Coronary artery (tissue), 2 donors: ENCODE data around the gene PROCA1.
"Not testable (repeated sequence)": the region's sequence is repeated elsewhere in the genome, so short reads cannot be mapped to it uniquely, and the experiment has no call there.

Experiments
- DNase-seq: peaks from one replicate; pipeline ENCODE4 v3.0.0-alpha.2; 2017; ENCODE audit warnings: low spot score
- H3K27ac ChIP-seq, 2 donors: fragments of 200-600 bp; sonication (generic); one replicate each; pipeline ENCODE4 v1.5.1; 2016 to 2019
- H3K4me3 ChIP-seq: fragments of 200-600 bp; sonication (generic); 2 replicates; pipeline ENCODE4 v1.5.1; 2016; ENCODE audit warnings: mild to moderate bottlenecking, moderate library complexity
- CTCF ChIP-seq: fragments of 200-600 bp; sonication (generic); IDR thresholded peaks from one replicate; pipeline ENCODE4 v1.5.1; 2019; ENCODE audit warnings: antibody characterized with exemption

PROCA1 gene

GRCh38 chr17:28741358-28742349 lies 30.0 kb upstream of the PROCA1 start:
- no peak for TF ChIP-seq CTCF
- H3K27ac ChIP-seq: no peak overlapping the region
- H3K4me3 ChIP-seq: no peak overlapping the region
- no peak for DNase-seq

DNA sequence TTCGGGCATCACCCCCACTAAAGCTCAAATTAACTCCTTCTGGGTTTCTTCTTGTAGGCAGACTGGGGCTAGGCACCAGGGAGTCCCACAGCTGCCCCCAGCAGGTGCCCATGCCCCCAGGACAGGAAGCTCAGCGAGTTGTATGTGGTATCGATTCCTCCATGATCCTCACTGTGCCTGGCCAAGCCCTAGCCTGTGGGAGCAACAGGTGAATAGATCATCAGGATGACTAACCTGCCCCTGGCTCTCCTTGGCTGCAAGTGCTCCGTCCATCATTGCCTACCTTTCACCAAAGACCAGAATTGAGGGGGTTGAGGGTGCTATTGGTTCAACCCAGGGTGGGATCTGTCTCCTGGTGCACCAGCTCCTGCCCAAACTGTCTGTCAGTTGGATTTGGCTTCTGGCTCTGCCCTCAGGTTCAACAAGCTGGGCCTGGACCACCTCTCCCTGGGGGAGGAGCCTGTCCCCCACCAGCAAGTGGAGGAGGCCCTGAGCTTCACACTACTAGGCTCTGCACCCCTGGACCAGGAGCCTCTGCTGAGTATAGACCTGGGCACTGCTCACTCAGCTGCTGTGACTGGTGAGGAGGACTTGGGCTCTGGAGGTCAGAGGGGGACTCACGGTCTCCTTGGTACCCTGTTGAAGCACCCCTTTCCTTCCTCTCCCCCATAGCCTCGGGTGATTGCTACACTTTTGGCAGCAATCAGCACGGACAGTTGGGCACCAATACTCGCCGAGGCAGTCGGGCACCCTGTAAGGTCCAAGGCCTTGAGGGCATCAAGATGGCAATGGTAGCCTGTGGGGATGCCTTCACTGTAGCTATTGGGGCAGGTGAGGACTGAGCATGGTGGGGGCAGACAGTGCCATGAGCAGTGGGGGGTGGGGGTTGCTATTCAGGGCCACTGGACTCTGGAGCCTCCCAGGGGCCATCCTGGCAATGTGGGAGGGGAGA lies 29.0 kb upstream of the PROCA1 start:
- no peak overlapping the region for H3K27ac ChIP-seq
- TF ChIP-seq CTCF: no peak
- H3K4me3 ChIP-seq: no peak overlapping the region
- no peak for DNase-seq

DNA sequence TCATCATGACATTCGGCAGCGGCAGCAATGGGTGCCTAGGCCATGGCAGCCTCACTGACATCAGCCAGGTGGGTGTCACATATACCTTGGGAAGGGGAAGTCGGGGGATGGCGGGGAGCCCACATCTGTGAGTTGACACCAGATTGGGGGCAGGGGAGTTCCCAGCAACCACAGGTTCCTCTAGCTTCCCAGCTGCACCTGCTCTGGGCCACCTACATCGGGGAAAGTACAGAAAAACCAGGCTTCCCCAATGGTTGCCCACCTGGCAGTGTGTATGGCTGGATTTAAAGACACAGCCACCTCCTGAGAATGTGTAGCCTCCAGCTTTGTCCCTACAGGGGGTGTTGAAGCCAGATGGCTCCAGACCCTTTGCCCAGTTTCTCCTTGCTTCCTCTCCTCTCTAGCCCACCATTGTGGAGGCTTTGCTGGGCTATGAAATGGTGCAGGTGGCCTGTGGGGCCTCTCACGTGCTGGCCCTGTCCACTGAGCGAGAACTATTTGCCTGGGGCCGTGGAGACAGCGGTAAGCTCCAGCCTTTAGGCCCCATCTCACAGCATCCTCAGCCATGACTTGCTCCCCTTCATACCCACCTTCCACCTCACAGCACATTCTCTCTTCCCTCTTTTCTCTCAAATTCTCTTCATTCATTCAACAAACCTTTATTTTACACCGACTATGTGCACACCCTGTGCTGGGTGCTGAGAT lies 27.1 kb upstream of the PROCA1 start:
- no peak overlapping the region for H3K27ac ChIP-seq
- no peak for TF ChIP-seq CTCF

GRCh38 chr17:28737770-28738679 lies 26.3 kb upstream of the PROCA1 start:
- Histone ChIP-seq H3K27ac (no peak overlapping the region), H3K4me3 (no peak overlapping the region)
- no peak for DNase-seq
- TF ChIP-seq CTCF: no peak

More for the DNA sequence above, 27.1 kb upstream of the PROCA1 start:
- no peak overlapping the region for H3K4me3 ChIP-seq
- no peak for DNase-seq

- TF ChIP-seq CTCF: no peak
- no peak overlapping the region for H3K4me3 ChIP-seq
- DNase-seq: no peak
- H3K27ac ChIP-seq: no peak overlapping the region
Observed at GRCh38 chr17:28737316-28737715, 25.6 kb upstream of the PROCA1 start.

- H3K4me3 ChIP-seq, H3K27ac ChIP-seq, DNase-seq: not testable (repeated sequence)
Observed at GRCh38 chr17:28735913-28736769, 24.5 kb upstream of the PROCA1 start.
